Measurements from ENCODE around the gene KCNQ1OT1. TPM values are rescaled to one million over a fixed set of nuclear protein-coding genes. Genes with fewer than 3 reads are reported as not detected.

The KCNQ1OT1 gene
- total RNA-seq, 2 experiments from 2014 or later: 0.33 to 0.44 TPM

- no peaks in the 10 kb centered on the region for H3K9me3 Mint-ChIP-seq (ENCODE audit: low read depth)
- H3K27ac Mint-ChIP-seq: no peak overlapping the region
- ATAC-seq (no peak), DNase-seq (no peak)
- H3K36me3 Mint-ChIP-seq: no peaks in the 10 kb centered on the region
- peaks cover 4% of the 10 kb centered on the region for H3K27me3 Mint-ChIP-seq
- H3K4me3 Mint-ChIP-seq: no peak overlapping the region
- H3K4me1 Mint-ChIP-seq: no peaks in the 10 kb centered on the region
- CTCF ChIA-PET: no interaction called here
Measured at GRCh38 chr11:2708151-2708581, 8.4 kb upstream of the KCNQ1OT1 start.

GRCh38 chr11:2707736-2708135 lies 7.9 kb upstream of the KCNQ1OT1 start:
- no peaks in the 10 kb centered on the region for H3K36me3 Mint-ChIP-seq
- no peaks in the 10 kb centered on the region for H3K9me3 Mint-ChIP-seq (ENCODE audit: low read depth)
- CTCF ChIA-PET: no interaction called here
- no peaks in the 10 kb centered on the region for H3K4me1 Mint-ChIP-seq
- no peak for DNase-seq
- H3K4me3 Mint-ChIP-seq: no peak overlapping the region
- H3K27me3 Mint-ChIP-seq: peaks cover 4% of the 10 kb centered on the region
- no peak overlapping the region for H3K27ac Mint-ChIP-seq
- no peak for ATAC-seq

- Mint-ChIP-seq H3K4me1 (no peaks in the 10 kb centered on the region), H3K36me3 (no peaks in the 10 kb centered on the region), H3K4me3 (no peak overlapping the region), H3K27ac (no peak overlapping the region), H3K9me3 (ENCODE audit: low read depth) (no peaks in the 10 kb centered on the region), H3K27me3 (peaks cover 3% of the 10 kb centered on the region)
- ATAC-seq: no peak
- no peak for DNase-seq
- CTCF ChIA-PET: no interaction called here
Measured at GRCh38 chr11:2706321-2706720, 6.5 kb upstream of the KCNQ1OT1 start.

- CTCF ChIA-PET: interaction anchor here (0.6 to 1.0 kb wide), 2 partner anchors 82 to 172 kb away, joined by 3 read pairs; no protein-coding TSS in a partner anchor
- no peak overlapping the region for H3K27ac Mint-ChIP-seq
- no peaks in the 10 kb centered on the region for H3K9me3 Mint-ChIP-seq (ENCODE audit: low read depth)
- no peaks in the 10 kb centered on the region for H3K4me1 Mint-ChIP-seq
- no peak overlapping the region for H3K4me3 Mint-ChIP-seq
- no peak for DNase-seq
- no peak for ATAC-seq
- no peaks in the 10 kb centered on the region for H3K27me3 Mint-ChIP-seq
- H3K36me3 Mint-ChIP-seq: no peaks in the 10 kb centered on the region
Measured at GRCh38 chr11:2704896-2705606, 5.3 kb upstream of the KCNQ1OT1 start.

GRCh38 chr11:2704356-2704755 lies 4.6 kb upstream of the KCNQ1OT1 start:
- Mint-ChIP-seq H3K27ac (no peak overlapping the region), H3K4me3 (no peak overlapping the region)
- CTCF ChIA-PET: interaction anchor here (1.0 kb wide), 1 partner anchor 172 kb away, joined by 3 read pairs; no protein-coding TSS in a partner anchor

GRCh38 chr11:2703363-2704141 lies 3.8 kb upstream of the KCNQ1OT1 start:
- peaks cover under 1% of the 10 kb centered on the region for H3K36me3 Mint-ChIP-seq
- no peak for DNase-seq
- H3K27ac Mint-ChIP-seq: no peak overlapping the region
- CTCF ChIA-PET: no interaction called here
- no peak for ATAC-seq
- H3K4me1 Mint-ChIP-seq: peaks cover 2% of the 10 kb centered on the region
- no peaks in the 10 kb centered on the region for H3K9me3 Mint-ChIP-seq (ENCODE audit: low read depth)
- no peak overlapping the region for H3K4me3 Mint-ChIP-seq
- H3K27me3 Mint-ChIP-seq: no peaks in the 10 kb centered on the region

More at GRCh38 chr11:2704356-2704755, 4.6 kb upstream of the KCNQ1OT1 start:
- H3K36me3 Mint-ChIP-seq: no peaks in the 10 kb centered on the region
- no peaks in the 10 kb centered on the region for H3K4me1 Mint-ChIP-seq
- ATAC-seq: no peak
- H3K27me3 Mint-ChIP-seq: no peaks in the 10 kb centered on the region
- DNase-seq: no peak
- no peaks in the 10 kb centered on the region for H3K9me3 Mint-ChIP-seq (ENCODE audit: low read depth)

GRCh38 chr11:2702771-2703362 lies 3.1 kb upstream of the KCNQ1OT1 start:
- Mint-ChIP-seq H3K4me3 (no peak overlapping the region), H3K4me1 (peaks cover 6% of the 10 kb centered on the region), H3K36me3 (peaks cover 3% of the 10 kb centered on the region), H3K9me3 (ENCODE audit: low read depth) (no peaks in the 10 kb centered on the region), H3K27me3 (no peaks in the 10 kb centered on the region), H3K27ac (no peak overlapping the region)
- DNase-seq: no peak
- CTCF ChIA-PET: interaction anchor here (1.2 to 1.3 kb wide), 2 partner anchors 14 to 170 kb away, joined by 3 to 4 read pairs; no protein-coding TSS in a partner anchor
- no peak for ATAC-seq

GRCh38 chr11:2701898-2702434 lies 2.2 kb upstream of the KCNQ1OT1 start:
- no peak overlapping the region for H3K27ac Mint-ChIP-seq
- H3K4me1 Mint-ChIP-seq: peaks cover 6% of the 10 kb centered on the region
- no peak for ATAC-seq
- H3K27me3 Mint-ChIP-seq: no peaks in the 10 kb centered on the region
- peaks cover 3% of the 10 kb centered on the region for H3K36me3 Mint-ChIP-seq
- DNase-seq: no peak
- H3K4me3 Mint-ChIP-seq: no peak overlapping the region
- CTCF ChIA-PET: interaction anchor here (1.2 to 1.3 kb wide), 2 partner anchors 13 to 169 kb away, joined by 3 to 4 read pairs; no protein-coding TSS in a partner anchor
- H3K9me3 Mint-ChIP-seq (ENCODE audit: low read depth): no peaks in the 10 kb centered on the region

GRCh38 chr11:2701230-2701629 lies 1.4 kb upstream of the KCNQ1OT1 start:
- CTCF ChIA-PET: interaction anchor here (1.3 kb wide), 1 partner anchor 12 kb away, joined by 4 read pairs; no protein-coding TSS in a partner anchor
- no peaks in the 10 kb centered on the region for H3K27me3 Mint-ChIP-seq
- H3K9me3 Mint-ChIP-seq (ENCODE audit: low read depth): no peaks in the 10 kb centered on the region
- DNase-seq (no peak), ATAC-seq (no peak)
- H3K4me1 Mint-ChIP-seq: peaks cover 6% of the 10 kb centered on the region
- peak overlapping the region; percentile 49 for H3K27ac Mint-ChIP-seq
- peak overlapping the region; percentile 36 for H3K4me3 Mint-ChIP-seq
- peaks cover 3% of the 10 kb centered on the region for H3K36me3 Mint-ChIP-seq

GRCh38 chr11:2700415-2701211 lies 819 bp upstream of the KCNQ1OT1 start:
- Mint-ChIP-seq H3K36me3 (peaks cover 3% of the 10 kb centered on the region), H3K27me3 (no peaks in the 10 kb centered on the region), H3K27ac (peak overlapping the region; percentile 49), H3K4me1 (peaks cover 6% of the 10 kb centered on the region), H3K9me3 (ENCODE audit: low read depth) (no peaks in the 10 kb centered on the region), H3K4me3 (peak overlapping the region; percentile 77)
- CTCF ChIA-PET: no interaction called here
- ATAC-seq: peak; percentile 12
- DNase-seq: peak; percentile 58

GRCh38 chr11:2699185-2699530 lies 636 bp downstream of the KCNQ1OT1 start:
- ATAC-seq (peak; percentile 6), DNase-seq (no peak)
- peak overlapping the region; percentile 77 for H3K4me3 Mint-ChIP-seq
- H3K27ac Mint-ChIP-seq: no peak overlapping the region
- no peaks in the 10 kb centered on the region for H3K9me3 Mint-ChIP-seq (ENCODE audit: low read depth)
- peaks cover 3% of the 10 kb centered on the region for H3K36me3 Mint-ChIP-seq
- CTCF ChIA-PET: no interaction called here
- H3K27me3 Mint-ChIP-seq: no peaks in the 10 kb centered on the region
- H3K4me1 Mint-ChIP-seq: peaks cover 6% of the 10 kb centered on the region

- Mint-ChIP-seq H3K36me3 (peaks cover 3% of the 10 kb centered on the region), H3K27ac (no peak overlapping the region)
Measured at GRCh38 chr11:2698386-2699184, 1.2 kb downstream of the KCNQ1OT1 start.

More at GRCh38 chr11:2698386-2699184, 1.2 kb downstream of the KCNQ1OT1 start:
- CTCF ChIA-PET: no interaction called here
- Mint-ChIP-seq H3K9me3 (ENCODE audit: low read depth) (no peaks in the 10 kb centered on the region), H3K27me3 (no peaks in the 10 kb centered on the region), H3K4me3 (peak overlapping the region; percentile 77), H3K4me1 (peaks cover 6% of the 10 kb centered on the region)
- no peak for ATAC-seq
- no peak for DNase-seq
